Activated CD8-positive, alpha-beta T cell treated with anti-CD3 and anti-CD28 coated beads for 36 hours (primary cell): ENCODE measurements around the gene FGFBP1. TPM values are rescaled to one million over a fixed set of nuclear protein-coding genes. Genes with fewer than 3 reads are reported as not detected.

Source experiments
- ATAC-seq: fragments of 200-7000 bp; cut with Tn5 transposase; one replicate; pipeline ENCODE4 v1.10.0; 2021; ENCODE audit warnings: mild to moderate bottlenecking, moderate library complexity
- CTCF ChIA-PET: fragments of 350-600 bp; sonication (Branson Sonifier 250); formaldehyde crosslinking; loops from one replicate; lab custom pipeline; 2021; ENCODE audit warnings: antibody characterized with exemption; lab: Charles Lee
- POLR2A ChIA-PET: fragments of 350-600 bp; sonication (Branson Sonifier 250); formaldehyde crosslinking; loops from one replicate; lab custom pipeline; 2021; ENCODE audit warnings: antibody characterized with exemption; lab: Charles Lee
- DNase-seq: peaks from one replicate; pipeline ENCODE4 v3.0.0-alpha.2; 2020
- H3K27ac Mint-ChIP-seq: one replicate; pipeline ENCODE4 v1.8.0; 2021; ENCODE audit warnings: mild to moderate bottlenecking, mixed read lengths
- H3K27me3 Mint-ChIP-seq: one replicate; pipeline ENCODE4 v1.8.0; 2021; ENCODE audit warnings: mixed read lengths
- H3K36me3 Mint-ChIP-seq: one replicate; pipeline ENCODE4 v1.8.0; 2021; ENCODE audit warnings: low read depth, mixed read lengths
- H3K4me1 Mint-ChIP-seq: one replicate; pipeline ENCODE4 v1.8.0; 2021; ENCODE audit warnings: low read depth, mixed read lengths
- H3K4me3 Mint-ChIP-seq: one replicate; pipeline ENCODE4 v1.8.0; 2021; ENCODE audit warnings: mild to moderate bottlenecking, moderate library complexity, mixed read lengths
- H3K9me3 Mint-ChIP-seq: one replicate; pipeline ENCODE4 v1.8.0; 2021; ENCODE audit warnings: mixed read lengths
- intact Hi-C: fragments of 100-400 bp; cut with micrococcal nuclease; formaldehyde crosslinking; loops from one replicate; pipeline ENCODE4 v1.10.0; 2022
- total RNA-seq, 2 experiments: library from RNA; stranded (reverse); gene quantifications; one replicate each; pipeline ENCODE4 v1.2.3, GENCODE V29; 2021
- TF ChIP-seq, protein P1 (sequence below): fragments of 200-600 bp; IDR thresholded peaks from one replicate; pipeline ENCODE4 v1.8.0; 2022; ENCODE audit warnings: antibody characterized with exemption, mild to moderate bottlenecking

Gene FGFBP1
- total RNA-seq, 2 experiments from 2014 or later: not detected

DNA sequence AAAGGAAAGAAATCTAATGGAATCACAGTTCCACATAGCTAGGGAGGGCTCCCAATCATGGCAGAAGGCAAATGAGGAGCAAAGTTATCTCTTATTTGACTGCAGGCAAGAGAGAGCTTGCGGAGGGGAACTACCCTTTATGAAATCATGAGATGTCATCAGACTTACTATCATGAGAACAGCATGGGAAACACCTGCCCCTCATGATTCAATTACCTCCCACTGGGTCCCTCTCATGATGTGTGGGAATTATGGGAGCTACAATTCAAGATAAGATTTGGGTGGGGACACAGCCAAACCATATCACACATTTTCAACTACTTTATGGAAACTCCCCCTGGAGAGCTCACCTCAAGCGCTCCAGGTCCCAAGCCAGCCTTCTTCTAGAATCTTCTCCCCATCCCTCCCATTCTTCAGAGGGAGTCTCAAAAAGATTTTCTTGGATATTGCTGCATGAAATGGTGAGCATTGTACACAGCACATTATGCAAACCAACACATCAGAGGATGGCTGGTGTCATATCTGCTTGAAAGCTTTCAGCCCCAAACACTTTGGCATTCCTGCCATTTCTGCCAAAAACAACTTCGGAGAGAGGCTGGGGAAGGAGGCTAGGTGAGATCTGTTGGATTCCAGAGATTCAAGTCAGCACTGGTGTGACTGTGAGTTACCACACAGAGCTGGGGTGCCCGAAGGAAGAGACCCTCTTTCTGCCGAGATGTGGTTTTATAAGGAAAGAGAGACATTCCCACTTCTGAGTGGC, 6.9 kb downstream of the FGFBP1 start:
- Mint-ChIP-seq H3K27me3 (peaks cover 15% of the 10 kb centered on the region), H3K4me3 (no peak overlapping the region), H3K4me1 (peaks cover 19% of the 10 kb centered on the region), H3K36me3 (no peaks in the 10 kb centered on the region), H3K9me3 (no peaks in the 10 kb centered on the region), H3K27ac (no peak overlapping the region)
- intact Hi-C loops: no loop called here
- DNase-seq: no peak
- POLR2A ChIA-PET: interaction anchor here (1.0 kb wide), 1 partner anchor 31 kb away, joined by 3 read pairs; no protein-coding TSS in a partner anchor
- ATAC-seq: no peak
- TF ChIP-seq, protein P1, sequence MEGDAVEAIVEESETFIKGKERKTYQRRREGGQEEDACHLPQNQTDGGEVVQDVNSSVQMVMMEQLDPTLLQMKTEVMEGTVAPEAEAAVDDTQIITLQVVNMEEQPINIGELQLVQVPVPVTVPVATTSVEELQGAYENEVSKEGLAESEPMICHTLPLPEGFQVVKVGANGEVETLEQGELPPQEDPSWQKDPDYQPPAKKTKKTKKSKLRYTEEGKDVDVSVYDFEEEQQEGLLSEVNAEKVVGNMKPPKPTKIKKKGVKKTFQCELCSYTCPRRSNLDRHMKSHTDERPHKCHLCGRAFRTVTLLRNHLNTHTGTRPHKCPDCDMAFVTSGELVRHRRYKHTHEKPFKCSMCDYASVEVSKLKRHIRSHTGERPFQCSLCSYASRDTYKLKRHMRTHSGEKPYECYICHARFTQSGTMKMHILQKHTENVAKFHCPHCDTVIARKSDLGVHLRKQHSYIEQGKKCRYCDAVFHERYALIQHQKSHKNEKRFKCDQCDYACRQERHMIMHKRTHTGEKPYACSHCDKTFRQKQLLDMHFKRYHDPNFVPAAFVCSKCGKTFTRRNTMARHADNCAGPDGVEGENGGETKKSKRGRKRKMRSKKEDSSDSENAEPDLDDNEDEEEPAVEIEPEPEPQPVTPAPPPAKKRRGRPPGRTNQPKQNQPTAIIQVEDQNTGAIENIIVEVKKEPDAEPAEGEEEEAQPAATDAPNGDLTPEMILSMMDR: no peak
- CTCF ChIA-PET: interaction anchor here (1.1 to 3.9 kb wide), 3 partner anchors 25 to 69 kb away, joined by 4 to 23 read pairs (median 5); no protein-coding TSS in a partner anchor

DNA sequence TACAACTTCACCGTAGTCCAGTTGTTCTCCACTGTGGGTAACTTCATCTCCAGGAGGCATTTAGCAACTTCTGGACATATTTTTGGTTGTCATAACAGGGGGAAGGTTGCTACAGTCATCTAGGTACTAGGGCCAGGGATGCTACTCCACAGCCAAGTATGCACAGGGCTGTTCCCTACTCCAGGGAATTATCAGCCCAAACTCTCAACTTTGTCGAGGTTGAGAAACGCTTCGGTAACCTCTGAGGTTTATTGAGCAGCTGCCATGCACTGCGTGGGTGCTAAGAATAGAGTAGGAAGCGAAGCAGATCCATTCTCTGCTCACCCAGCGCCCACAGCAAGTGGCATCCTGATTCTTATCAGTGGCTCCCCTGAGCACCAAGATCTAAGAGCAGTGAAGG, 8.2 kb downstream of the FGFBP1 start:
- peak overlapping the region; percentile 28 for H3K27ac Mint-ChIP-seq
- intact Hi-C loops: no loop called here
- H3K4me3 Mint-ChIP-seq: no peak overlapping the region
- TF ChIP-seq, protein P1: no peak
- no peaks in the 10 kb centered on the region for H3K36me3 Mint-ChIP-seq
- no peaks in the 10 kb centered on the region for H3K9me3 Mint-ChIP-seq
- ChIA-PET POLR2A (no interaction called here), CTCF (interaction anchor here (0.7 to 3.9 kb wide), 3 partner anchors 26 to 71 kb away, joined by 3 to 23 read pairs (median 4); no protein-coding TSS in a partner anchor)
- H3K4me1 Mint-ChIP-seq: peaks cover 19% of the 10 kb centered on the region
- H3K27me3 Mint-ChIP-seq: peaks cover 16% of the 10 kb centered on the region
- peak; percentile 31 for ATAC-seq
- DNase-seq: peak; percentile 35

DNA sequence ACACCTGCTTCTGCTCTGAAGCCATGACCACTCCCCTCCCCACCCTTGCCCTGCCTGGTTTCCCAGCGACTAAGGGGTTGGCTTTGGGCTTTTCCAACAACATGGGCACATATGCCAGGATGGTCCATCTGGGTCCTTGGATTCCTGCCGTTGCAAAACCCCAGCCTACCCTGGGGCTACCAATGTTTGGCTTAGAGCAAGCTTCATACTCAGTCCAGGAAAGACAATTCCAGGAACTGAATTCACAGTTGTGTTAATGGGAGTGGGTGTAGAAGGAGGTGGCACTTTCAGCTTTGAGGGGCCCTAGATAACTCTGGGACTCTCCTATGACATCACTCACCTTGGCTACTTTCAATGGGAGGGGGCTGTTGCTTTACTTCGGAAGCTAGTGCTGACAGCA, 9.0 kb downstream of the FGFBP1 start:
- TF ChIP-seq, protein P1: no peak
- peak; percentile 78 for ATAC-seq
- no peaks in the 10 kb centered on the region for H3K36me3 Mint-ChIP-seq
- peak overlapping the region; percentile 36 for H3K27ac Mint-ChIP-seq
- no peaks in the 10 kb centered on the region for H3K9me3 Mint-ChIP-seq
- peaks cover 16% of the 10 kb centered on the region for H3K27me3 Mint-ChIP-seq
- intact Hi-C loops: no loop called here
- H3K4me1 Mint-ChIP-seq: peaks cover 19% of the 10 kb centered on the region
- peak; percentile 23 for DNase-seq
- ChIA-PET POLR2A (no interaction called here), CTCF (interaction anchor here (0.9 to 3.9 kb wide), 2 partner anchors 47 to 124 kb away, joined by 5 to 23 read pairs; no protein-coding TSS in a partner anchor)
- H3K4me3 Mint-ChIP-seq: no peak overlapping the region

DNA sequence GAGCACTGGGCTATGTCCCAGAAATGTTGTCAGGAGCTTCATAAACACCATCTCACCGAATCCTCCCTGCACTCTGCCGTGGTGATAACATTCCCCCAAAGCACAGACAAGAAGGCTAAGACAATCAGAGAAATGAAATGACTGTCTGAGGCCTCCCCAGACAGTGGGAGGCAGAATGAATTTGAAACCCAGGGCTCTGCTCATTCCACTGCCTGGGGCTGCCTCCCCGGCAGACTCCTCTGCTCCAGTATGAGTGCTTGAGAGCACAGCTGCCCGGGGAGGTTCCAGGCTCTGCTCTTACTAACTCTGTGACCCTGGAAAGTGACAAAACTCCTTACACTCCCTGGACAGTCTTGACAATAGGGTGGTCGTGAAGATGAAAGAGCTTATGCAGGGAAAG, 9.7 kb downstream of the FGFBP1 start:
- ATAC-seq (peak; percentile 16), DNase-seq (no peak)
- peak overlapping the region; percentile 45 for H3K27ac Mint-ChIP-seq
- H3K36me3 Mint-ChIP-seq: no peaks in the 10 kb centered on the region
- intact Hi-C loops: no loop called here
- CTCF ChIA-PET: interaction anchor here (0.9 to 3.9 kb wide), 2 partner anchors 46 to 123 kb away, joined by 5 to 23 read pairs; no protein-coding TSS in a partner anchor
- peaks cover 19% of the 10 kb centered on the region for H3K4me1 Mint-ChIP-seq
- H3K27me3 Mint-ChIP-seq: peaks cover 14% of the 10 kb centered on the region
- TF ChIP-seq, protein P1: no peak
- H3K9me3 Mint-ChIP-seq: no peaks in the 10 kb centered on the region
- POLR2A ChIA-PET: no interaction called here
- H3K4me3 Mint-ChIP-seq: no peak overlapping the region

DNA sequence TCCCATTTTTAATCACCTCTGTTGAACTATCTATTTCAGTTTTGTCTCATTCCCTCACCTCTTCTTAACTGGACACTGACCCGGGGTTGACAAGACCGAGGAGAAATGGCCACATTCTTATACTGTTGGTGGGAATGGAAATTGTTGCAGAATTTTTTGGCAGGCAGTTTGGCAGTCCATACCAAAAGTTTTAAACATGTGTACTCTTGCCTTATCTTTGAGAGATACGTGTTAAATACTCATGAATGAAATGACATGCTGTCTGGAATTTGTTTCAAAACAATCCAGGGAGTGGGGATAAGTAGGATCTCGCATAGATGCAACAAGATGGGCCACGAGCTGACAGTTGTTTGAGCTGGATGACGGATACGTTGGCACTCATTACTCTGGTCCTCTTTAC, 12.1 kb downstream of the FGFBP1 start:
- TF ChIP-seq, protein P1: no peak
- DNase-seq: no peak
- Mint-ChIP-seq H3K27me3 (peaks cover 12% of the 10 kb centered on the region), H3K4me3 (no peak overlapping the region), H3K36me3 (no peaks in the 10 kb centered on the region), H3K9me3 (no peaks in the 10 kb centered on the region), H3K27ac (no peak overlapping the region), H3K4me1 (peaks cover 19% of the 10 kb centered on the region)
- ChIA-PET CTCF (interaction anchor here (1.5 kb wide), 1 partner anchor 44 kb away, joined by 9 read pairs; no protein-coding TSS in a partner anchor), POLR2A (no interaction called here)
- ATAC-seq: no peak
- intact Hi-C loops: no loop called here
